ENCODE results near the gene MBNL1. TPM values are rescaled to one million over a fixed set of nuclear protein-coding genes. Genes with fewer than 3 reads are reported as not detected.
A peak's percentile ranks its signal among the peaks of the same experiment; 100 is the strongest.

Gene MBNL1
- polyA plus RNA-seq, 4 donors: 39.6 to 48.7 (median 40.6) TPM

DNA sequence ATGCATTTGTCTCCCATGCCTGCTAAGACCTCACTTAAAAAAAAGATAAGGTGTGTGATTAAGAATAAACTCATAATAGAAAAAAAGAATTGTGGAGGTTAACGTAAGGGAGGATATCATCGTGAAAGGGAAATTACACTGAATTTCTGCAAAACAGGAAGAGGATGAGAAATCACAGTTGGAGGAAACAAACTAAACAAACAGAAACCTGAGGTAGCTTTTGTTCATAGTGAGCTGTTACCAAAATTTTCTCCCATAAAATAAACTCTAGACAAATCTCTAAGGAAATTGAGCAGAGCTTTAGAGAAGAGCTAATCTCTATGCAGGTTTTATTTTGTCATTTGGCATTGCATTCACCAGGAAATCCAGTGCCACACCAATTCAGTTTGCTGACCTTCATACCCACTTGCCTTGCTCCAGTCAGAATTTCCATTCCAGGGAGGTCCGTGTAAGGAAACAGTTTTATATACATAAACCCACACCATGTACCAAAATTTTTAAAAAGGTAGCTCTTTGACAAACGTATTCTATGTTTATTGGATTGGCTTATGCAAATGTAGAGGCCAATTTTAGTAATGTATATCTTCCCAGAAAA, 231.2 kb downstream of the MBNL1 start:
- Histone ChIP-seq H3K9me3 (ENCODE audit: control insufficient read depth in 2 of 2, insufficient read depth in 1 of 2, low read depth in 1 of 2, low read length in 1 of 2) (peaks cover 0 to 8% of the 10 kb centered on the region in 2 donors), H3K27ac (ENCODE audit: low read depth in 1 of 3, low read length in 2 of 3) (no peak overlapping the region), H3K27me3 (ENCODE audit: control insufficient read depth in 3 of 3, insufficient read depth in 3 of 3, low read length in 3 of 3) (no peaks in the 10 kb centered on the region), H3K4me3 (ENCODE audit: low read depth in 1 of 3, low read length in 3 of 3) (no peak overlapping the region), H3K36me3 (ENCODE audit: control insufficient read depth in 3 of 3, insufficient read depth in 2 of 3, low read depth in 1 of 3, low read length in 3 of 3) (no peaks in the 10 kb centered on the region), H3K4me1 (ENCODE audit: control insufficient read depth in 3 of 3, insufficient read depth in 2 of 3, low read depth in 1 of 3, low read length in 2 of 3) (no peaks in the 10 kb centered on the region)
- WGBS, 3 donors: 41 to 52% (median 43%) methylated on average over 4 of the region's 4 CpGs
- FAIRE-seq: no peak
- DNase-seq: no peak

GRCh38 chr3:152505926-152506325, 237.2 kb downstream of the MBNL1 start:
- WGBS, 3 donors: 80 to 82% (median 81%) methylated on average over 5 of the region's 5 CpGs
- H3K27me3 ChIP-seq (ENCODE audit: control insufficient read depth in 3 of 3, insufficient read depth in 3 of 3, low read length in 3 of 3): no peaks in the 10 kb centered on the region
- H3K4me1 ChIP-seq (ENCODE audit: control insufficient read depth in 3 of 3, insufficient read depth in 2 of 3, low read depth in 1 of 3, low read length in 2 of 3): no peaks in the 10 kb centered on the region
- H3K9me3 ChIP-seq (ENCODE audit: control insufficient read depth in 2 of 2, insufficient read depth in 1 of 2, low read depth in 1 of 2, low read length in 1 of 2): peaks cover 0 to 5% of the 10 kb centered on the region in 2 donors
- H3K36me3 ChIP-seq (ENCODE audit: control insufficient read depth in 3 of 3, insufficient read depth in 2 of 3, low read depth in 1 of 3, low read length in 3 of 3): no peaks in the 10 kb centered on the region
- FAIRE-seq (no peak), DNase-seq (no peak)
- H3K27ac ChIP-seq (ENCODE audit: low read depth in 1 of 3, low read length in 2 of 3): no peak overlapping the region
- H3K4me3 ChIP-seq (ENCODE audit: low read depth in 1 of 3, low read length in 3 of 3): no peak overlapping the region

- no peaks in the 10 kb centered on the region for H3K4me1 ChIP-seq (ENCODE audit: control insufficient read depth in 3 of 3, insufficient read depth in 2 of 3, low read depth in 1 of 3, low read length in 2 of 3)
- H3K27ac ChIP-seq (ENCODE audit: low read depth in 1 of 3, low read length in 2 of 3): no peak overlapping the region
- H3K9me3 ChIP-seq (ENCODE audit: control insufficient read depth in 2 of 2, insufficient read depth in 1 of 2, low read depth in 1 of 2, low read length in 1 of 2): no peaks in the 10 kb centered on the region
- 69 to 84% (median 72%) methylated on average over 1 of the region's 1 CpG for WGBS, 3 donors
- no peaks in the 10 kb centered on the region for H3K36me3 ChIP-seq (ENCODE audit: control insufficient read depth in 3 of 3, insufficient read depth in 2 of 3, low read depth in 1 of 3, low read length in 3 of 3)
- DNase-seq (peak; percentile 41 to 43), FAIRE-seq (peak; percentile 10)
- H3K27me3 ChIP-seq (ENCODE audit: control insufficient read depth in 3 of 3, insufficient read depth in 3 of 3, low read length in 3 of 3): no peaks in the 10 kb centered on the region
- no peak overlapping the region for H3K4me3 ChIP-seq (ENCODE audit: low read depth in 1 of 3, low read length in 3 of 3)
Observed at GRCh38 chr3:152508705-152509104, 240.0 kb downstream of the MBNL1 start.

GRCh38 chr3:152511904-152512303, 243.2 kb downstream of the MBNL1 start:
- H3K27ac ChIP-seq (ENCODE audit: low read depth in 1 of 3, low read length in 2 of 3): no peak overlapping the region
- no peaks in the 10 kb centered on the region for H3K27me3 ChIP-seq (ENCODE audit: control insufficient read depth in 3 of 3, insufficient read depth in 3 of 3, low read length in 3 of 3)
- no peaks in the 10 kb centered on the region for H3K9me3 ChIP-seq (ENCODE audit: control insufficient read depth in 2 of 2, insufficient read depth in 1 of 2, low read depth in 1 of 2, low read length in 1 of 2)
- H3K4me3 ChIP-seq (ENCODE audit: low read depth in 1 of 3, low read length in 3 of 3): no peak overlapping the region
- DNase-seq (no peak), FAIRE-seq (no peak)
- H3K36me3 ChIP-seq (ENCODE audit: control insufficient read depth in 3 of 3, insufficient read depth in 2 of 3, low read depth in 1 of 3, low read length in 3 of 3): no peaks in the 10 kb centered on the region
- H3K4me1 ChIP-seq (ENCODE audit: control insufficient read depth in 3 of 3, insufficient read depth in 2 of 3, low read depth in 1 of 3, low read length in 2 of 3): no peaks in the 10 kb centered on the region
- WGBS, 3 donors: 72 to 78% (median 78%) methylated on average over 4 of the region's 4 CpGs

DNA sequence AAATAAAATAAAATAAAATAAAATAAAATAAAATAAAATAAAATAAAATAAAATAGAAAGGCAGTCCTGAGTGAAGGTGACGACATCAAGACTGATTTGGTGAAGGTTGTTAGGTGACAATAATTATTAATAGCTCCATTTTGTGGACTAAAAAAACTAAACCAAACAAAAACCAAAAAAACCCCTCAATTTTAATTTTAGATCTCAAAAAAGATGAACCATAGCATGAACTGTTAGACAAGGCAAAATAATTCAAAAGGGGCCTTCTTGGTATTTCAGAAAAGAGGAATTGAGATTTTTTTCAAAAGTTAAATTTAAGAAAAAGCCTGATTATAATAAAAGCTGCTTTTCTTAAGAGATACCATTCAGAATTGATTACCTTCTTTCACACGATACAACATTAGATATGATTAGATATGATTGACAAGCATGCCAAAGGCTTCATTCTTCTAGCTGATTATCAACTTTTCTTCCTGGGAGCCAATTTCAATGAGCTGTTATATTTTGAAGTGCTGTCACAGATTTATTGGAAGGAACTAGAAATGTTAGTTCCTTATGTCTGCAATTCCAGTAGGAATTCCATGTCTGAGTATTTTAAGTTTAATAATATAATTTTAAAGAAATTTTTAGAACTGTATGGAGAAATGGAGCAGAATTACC, 244.7 kb downstream of the MBNL1 start:
- no peaks in the 10 kb centered on the region for H3K9me3 ChIP-seq (ENCODE audit: control insufficient read depth in 2 of 2, insufficient read depth in 1 of 2, low read depth in 1 of 2, low read length in 1 of 2)
- H3K4me3 ChIP-seq (ENCODE audit: low read depth in 1 of 3, low read length in 3 of 3): no peak overlapping the region
- no peak for FAIRE-seq
- no peaks in the 10 kb centered on the region for H3K36me3 ChIP-seq (ENCODE audit: control insufficient read depth in 3 of 3, insufficient read depth in 2 of 3, low read depth in 1 of 3, low read length in 3 of 3)
- 63 to 77% (median 70%) methylated on average over 2 of the region's 2 CpGs for WGBS, 3 donors
- H3K4me1 ChIP-seq (ENCODE audit: control insufficient read depth in 3 of 3, insufficient read depth in 2 of 3, low read depth in 1 of 3, low read length in 2 of 3): no peaks in the 10 kb centered on the region
- no peak overlapping the region for H3K27ac ChIP-seq (ENCODE audit: low read depth in 1 of 3, low read length in 2 of 3)
- no peak for DNase-seq
- H3K27me3 ChIP-seq (ENCODE audit: control insufficient read depth in 3 of 3, insufficient read depth in 3 of 3, low read length in 3 of 3): no peaks in the 10 kb centered on the region
